Measurements from ENCODE around the gene GALNT2. TPM values are rescaled to one million over a fixed set of nuclear protein-coding genes. Genes with fewer than 3 reads are reported as not detected.

GALNT2 gene
- total and polyA plus RNA-seq, 2 of the 13 experiments (the other 11 are each of a cell fraction or from before 2014, with no cell fraction given): 39.3 to 39.6 TPM

DNA sequence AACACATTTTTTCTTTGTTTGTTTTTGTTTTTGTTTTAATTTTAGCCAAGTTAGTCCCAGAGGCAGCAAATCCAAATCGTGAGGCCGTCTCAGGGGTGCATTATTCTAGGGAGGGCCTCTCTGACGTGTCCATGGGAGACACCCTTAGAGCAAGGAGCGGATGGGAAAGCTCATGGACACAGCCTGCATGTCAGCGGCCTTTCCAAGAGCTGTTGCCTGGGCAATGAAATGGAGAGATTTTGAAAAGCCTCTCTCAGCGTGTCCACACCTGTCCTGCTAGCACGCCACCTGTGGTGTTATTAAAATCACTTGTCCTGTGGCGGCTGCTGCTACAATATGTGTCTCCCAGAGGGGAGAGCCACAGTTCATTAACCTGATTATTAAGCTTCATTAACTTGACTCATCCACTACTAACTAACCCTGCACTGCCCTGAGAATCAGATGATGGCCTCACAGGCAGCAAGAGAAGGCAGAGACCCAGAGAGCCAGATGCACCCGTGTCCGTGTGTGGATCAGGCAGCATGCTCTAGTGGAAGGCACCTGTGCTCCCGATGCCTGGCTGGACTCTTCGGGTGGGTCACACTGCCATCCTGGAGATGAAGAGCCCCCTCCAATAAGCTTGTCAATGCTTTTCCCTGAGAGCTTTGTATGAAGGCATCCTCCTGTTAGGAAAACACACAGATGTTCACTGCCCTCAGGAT lies 225.8 kb downstream of the GALNT2 start:
- Histone ChIP-seq H3K4me3 (replicated peaks in 1 of 3; ENCODE audit: insufficient read depth in 1 of 3, low read depth in 2 of 3, low read length in 3 of 3) (no peak overlapping the region), H3K4me2 (ENCODE audit: low read depth, low read length) (no peak overlapping the region), H3K27ac (ENCODE audit: extremely low read length, insufficient read depth, low read length) (no peak overlapping the region), H4K20me1 (ENCODE audit: insufficient read depth, low read length) (no peaks in the 10 kb centered on the region), H3K27me3 (ENCODE audit: control insufficient read depth in 1 of 2, insufficient read depth in 2 of 2, low read length in 2 of 2) (peaks cover 1 to 15% of the 10 kb centered on the region in 2 experiments; a peak in 2 of 5 replicates), H3K4me1 (ENCODE audit: insufficient read depth, low read length) (peaks cover 15% of the 10 kb centered on the region), H3K9ac (ENCODE audit: insufficient read depth, low read depth, low read length) (no peak overlapping the region), H3K79me2 (ENCODE audit: insufficient read depth, low read length) (no peaks in the 10 kb centered on the region), H3K9me3 (ENCODE audit: low read length) (no peaks in the 10 kb centered on the region), H2AFZ (ENCODE audit: low read length) (no peak overlapping the region), H3K36me3 (replicated peaks in 1 of 2; ENCODE audit: control insufficient read depth in 1 of 2, insufficient read depth in 2 of 2, low read length in 2 of 2) (no peaks in the 10 kb centered on the region)
- ChIA-PET POLR2A (no interaction called here), CTCF (ENCODE audit: low intra/inter-chr PET ratio, low total read pairs) (no interaction called here)
- no TSS peak for BruUV-seq (replicated peaks)
- no peak for ATAC-seq
- no peak for TF ChIP-seq ZNF720 (CRISPR knock-in tag; IDR thresholded peaks at IDR 0.05)
- no peak for TF ChIP-seq ZNF232 (CRISPR knock-in tag; IDR thresholded peaks at IDR 0.05; ENCODE audit: borderline replicate concordance)
- TF ChIP-seq PITX1 (CRISPR knock-in tag; IDR thresholded peaks at IDR 0.05): no peak
- no peak for TF ChIP-seq ZNF207 (IDR thresholded peaks at IDR 0.05; ENCODE audit: borderline replicate concordance)
- TF ChIP-seq ZNF451 (CRISPR knock-in tag; IDR thresholded peaks at IDR 0.05): no peak
- no peak for TF ChIP-seq RCOR2 (CRISPR knock-in tag; IDR thresholded peaks at IDR 0.05)
- TF ChIP-seq, protein P1, sequence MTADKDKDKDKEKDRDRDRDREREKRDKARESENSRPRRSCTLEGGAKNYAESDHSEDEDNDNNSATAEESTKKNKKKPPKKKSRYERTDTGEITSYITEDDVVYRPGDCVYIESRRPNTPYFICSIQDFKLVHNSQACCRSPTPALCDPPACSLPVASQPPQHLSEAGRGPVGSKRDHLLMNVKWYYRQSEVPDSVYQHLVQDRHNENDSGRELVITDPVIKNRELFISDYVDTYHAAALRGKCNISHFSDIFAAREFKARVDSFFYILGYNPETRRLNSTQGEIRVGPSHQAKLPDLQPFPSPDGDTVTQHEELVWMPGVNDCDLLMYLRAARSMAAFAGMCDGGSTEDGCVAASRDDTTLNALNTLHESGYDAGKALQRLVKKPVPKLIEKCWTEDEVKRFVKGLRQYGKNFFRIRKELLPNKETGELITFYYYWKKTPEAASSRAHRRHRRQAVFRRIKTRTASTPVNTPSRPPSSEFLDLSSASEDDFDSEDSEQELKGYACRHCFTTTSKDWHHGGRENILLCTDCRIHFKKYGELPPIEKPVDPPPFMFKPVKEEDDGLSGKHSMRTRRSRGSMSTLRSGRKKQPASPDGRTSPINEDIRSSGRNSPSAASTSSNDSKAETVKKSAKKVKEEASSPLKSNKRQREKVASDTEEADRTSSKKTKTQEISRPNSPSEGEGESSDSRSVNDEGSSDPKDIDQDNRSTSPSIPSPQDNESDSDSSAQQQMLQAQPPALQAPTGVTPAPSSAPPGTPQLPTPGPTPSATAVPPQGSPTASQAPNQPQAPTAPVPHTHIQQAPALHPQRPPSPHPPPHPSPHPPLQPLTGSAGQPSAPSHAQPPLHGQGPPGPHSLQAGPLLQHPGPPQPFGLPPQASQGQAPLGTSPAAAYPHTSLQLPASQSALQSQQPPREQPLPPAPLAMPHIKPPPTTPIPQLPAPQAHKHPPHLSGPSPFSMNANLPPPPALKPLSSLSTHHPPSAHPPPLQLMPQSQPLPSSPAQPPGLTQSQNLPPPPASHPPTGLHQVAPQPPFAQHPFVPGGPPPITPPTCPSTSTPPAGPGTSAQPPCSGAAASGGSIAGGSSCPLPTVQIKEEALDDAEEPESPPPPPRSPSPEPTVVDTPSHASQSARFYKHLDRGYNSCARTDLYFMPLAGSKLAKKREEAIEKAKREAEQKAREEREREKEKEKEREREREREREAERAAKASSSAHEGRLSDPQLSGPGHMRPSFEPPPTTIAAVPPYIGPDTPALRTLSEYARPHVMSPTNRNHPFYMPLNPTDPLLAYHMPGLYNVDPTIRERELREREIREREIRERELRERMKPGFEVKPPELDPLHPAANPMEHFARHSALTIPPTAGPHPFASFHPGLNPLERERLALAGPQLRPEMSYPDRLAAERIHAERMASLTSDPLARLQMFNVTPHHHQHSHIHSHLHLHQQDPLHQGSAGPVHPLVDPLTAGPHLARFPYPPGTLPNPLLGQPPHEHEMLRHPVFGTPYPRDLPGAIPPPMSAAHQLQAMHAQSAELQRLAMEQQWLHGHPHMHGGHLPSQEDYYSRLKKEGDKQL (CRISPR knock-in tag; IDR thresholded peaks at IDR 0.05; ENCODE audit: low read depth): no peak
- TF ChIP-seq, protein P2, sequence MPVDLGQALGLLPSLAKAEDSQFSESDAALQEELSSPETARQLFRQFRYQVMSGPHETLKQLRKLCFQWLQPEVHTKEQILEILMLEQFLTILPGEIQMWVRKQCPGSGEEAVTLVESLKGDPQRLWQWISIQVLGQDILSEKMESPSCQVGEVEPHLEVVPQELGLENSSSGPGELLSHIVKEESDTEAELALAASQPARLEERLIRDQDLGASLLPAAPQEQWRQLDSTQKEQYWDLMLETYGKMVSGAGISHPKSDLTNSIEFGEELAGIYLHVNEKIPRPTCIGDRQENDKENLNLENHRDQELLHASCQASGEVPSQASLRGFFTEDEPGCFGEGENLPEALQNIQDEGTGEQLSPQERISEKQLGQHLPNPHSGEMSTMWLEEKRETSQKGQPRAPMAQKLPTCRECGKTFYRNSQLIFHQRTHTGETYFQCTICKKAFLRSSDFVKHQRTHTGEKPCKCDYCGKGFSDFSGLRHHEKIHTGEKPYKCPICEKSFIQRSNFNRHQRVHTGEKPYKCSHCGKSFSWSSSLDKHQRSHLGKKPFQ (CRISPR knock-in tag; IDR thresholded peaks at IDR 0.05; ENCODE audit: insufficient replicate concordance): no peak
- intact Hi-C loops (cut with micrococcal nuclease; ENCODE audit: unreplicated experiment): no loop called here
- no peak for DNase-seq (ENCODE audit: low spot score)
- in situ Hi-C loops (cut with HindIII; ENCODE audit: extremely low pct_ligation_motif_present, low pct_unique_long_range_greater_than_20kb): no loop called here
- WGBS (ENCODE audit: low lambda C conversion rate): 17% methylated on average over 11 of the region's 12 CpGs
- no peak for FAIRE-seq

Measured in HepG2 (cell line).